NCI-H510A (cell line): ENCODE measurements around the gene PIK3R4.

Experiments
- DNase-seq: peaks from one replicate; lab custom pipeline; 2025; lab: John Stamatoyannopoulos, UW

Gene PIK3R4

DNA sequence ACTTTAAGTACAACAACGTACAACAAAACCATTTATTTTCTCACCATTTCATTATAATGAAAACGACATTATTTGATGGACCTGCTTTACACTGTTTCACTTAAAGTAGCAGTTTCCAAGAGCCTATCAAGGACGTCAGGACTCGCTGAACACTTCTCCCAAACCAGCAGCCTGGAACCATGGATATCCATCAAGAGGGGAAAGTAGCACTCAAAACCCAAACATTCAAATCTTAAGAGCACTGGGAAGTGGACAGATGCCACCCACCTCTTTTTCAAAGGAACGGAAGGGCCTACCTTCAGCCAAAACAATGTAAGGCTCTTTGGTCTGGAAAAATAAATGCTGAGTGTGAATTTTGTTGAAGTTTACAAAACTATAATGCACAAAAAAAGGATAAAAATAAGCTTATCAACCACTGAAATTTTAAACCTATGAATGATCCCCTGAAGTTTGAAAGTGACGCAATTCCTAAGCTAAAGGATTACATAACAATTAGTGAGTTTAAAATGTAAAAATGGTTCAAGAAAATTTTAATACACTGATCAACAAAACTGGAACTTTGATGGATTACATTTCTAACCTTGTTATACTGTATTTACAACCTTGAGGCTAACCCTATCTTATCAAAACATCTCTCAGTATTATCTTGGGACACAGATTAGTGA, 4.6 kb downstream of the PIK3R4 start:
- DNase-seq = no peak

DNA sequence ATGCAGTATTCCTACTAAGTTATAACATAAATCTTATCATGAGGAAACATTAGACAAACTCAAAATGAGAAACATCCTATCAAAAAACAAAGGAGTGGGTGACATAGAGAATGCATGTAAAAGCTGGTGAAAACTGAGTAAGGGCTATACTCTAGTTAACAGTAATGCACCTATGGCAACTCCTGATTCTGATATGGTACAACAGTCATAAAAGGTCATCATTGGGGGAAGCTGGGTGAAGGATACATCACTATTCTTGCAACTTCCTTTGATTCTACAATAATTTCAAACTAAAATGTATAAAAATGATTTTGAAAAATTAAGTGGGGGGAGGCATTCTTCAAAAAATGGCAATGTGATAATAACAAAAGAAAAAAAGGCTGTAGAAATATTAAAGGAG, 6.8 kb downstream of the PIK3R4 start:
- no peak for DNase-seq

DNA sequence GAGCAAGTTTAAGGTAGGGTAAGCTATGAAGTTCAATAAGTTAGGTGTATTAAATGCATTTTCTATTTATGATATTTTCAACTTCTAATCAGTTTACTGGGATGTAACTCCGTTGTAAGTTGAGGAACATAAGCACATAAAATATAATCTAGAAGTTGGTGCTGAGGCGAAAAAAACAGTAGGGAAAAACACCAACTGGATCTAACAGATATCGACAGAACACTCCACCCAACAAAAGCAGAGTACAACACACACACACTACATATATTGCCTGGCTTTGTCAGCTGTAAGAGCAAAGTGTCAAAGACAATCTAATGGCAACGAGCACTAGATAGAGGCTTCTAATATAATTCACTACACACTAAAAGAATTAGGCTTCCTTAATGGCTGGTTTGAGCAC, 8.4 kb downstream of the PIK3R4 start:
- DNase-seq = no peak

DNA sequence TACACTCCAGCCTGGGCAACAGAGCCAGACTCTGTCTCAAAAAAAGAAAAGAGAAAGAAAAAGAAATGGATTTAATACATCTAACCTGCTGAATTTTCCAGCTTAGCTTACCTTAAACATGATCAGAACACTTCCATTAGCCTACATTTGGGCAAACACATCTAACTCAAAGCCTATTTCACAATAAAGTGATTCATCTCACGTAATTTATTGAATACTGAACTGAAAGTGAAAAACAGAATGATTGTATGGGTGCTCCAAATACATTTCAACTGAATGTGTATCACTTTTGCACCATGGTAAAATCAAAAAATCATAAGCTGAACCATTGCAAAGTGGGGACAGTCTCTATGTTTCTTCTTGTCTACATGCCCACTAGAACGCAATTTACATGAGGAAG, 9.0 kb downstream of the PIK3R4 start:
- DNase-seq = no peak

DNA sequence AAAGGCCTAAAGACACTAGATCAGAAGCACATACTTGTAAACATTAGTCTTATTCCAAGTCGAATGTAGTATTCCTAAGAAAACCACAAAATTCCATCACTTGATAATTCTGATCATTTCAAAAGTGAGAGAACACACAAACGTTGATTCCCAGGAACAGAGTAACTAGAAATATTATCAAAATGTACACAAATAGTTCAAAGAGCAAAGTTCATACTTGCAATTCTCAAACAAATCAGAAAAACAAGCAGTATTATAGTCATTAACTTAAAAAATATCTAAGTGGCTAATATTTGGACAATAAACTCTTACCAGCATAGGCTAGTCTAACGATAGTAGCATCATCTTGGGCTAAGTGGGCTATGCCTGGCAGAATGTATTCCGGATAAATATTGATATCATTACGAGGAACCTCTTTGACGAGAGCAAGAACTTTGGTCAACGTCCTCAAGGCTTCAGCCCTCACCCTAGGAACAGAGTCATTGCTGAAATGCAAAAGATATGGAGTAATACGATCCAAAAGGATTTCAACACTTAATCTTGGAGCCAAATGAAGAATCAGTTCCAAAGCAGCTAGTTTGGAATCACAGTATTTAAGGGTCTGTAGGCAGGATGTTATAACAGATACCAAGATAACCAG, 13.3 kb downstream of the PIK3R4 start:
- DNase-seq = no peak

DNA sequence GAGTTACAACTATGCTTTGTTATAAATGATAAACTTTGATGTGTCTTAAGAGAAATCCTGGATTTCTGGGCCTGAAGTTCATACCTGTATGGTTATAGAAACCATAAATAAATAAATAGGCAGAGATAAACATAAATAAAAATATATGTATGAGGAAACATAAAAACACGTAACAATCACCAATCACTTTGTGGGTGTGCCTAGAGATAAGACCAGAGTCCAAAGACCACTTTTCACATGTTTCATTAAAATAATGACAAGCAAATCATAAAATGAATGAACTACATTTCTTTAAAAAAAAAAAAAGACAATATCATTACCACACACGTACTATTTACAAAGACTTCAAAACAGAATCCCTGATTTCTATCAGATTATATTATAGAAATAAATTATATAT, 14.1 kb downstream of the PIK3R4 start:
- DNase-seq = no peak

DNA sequence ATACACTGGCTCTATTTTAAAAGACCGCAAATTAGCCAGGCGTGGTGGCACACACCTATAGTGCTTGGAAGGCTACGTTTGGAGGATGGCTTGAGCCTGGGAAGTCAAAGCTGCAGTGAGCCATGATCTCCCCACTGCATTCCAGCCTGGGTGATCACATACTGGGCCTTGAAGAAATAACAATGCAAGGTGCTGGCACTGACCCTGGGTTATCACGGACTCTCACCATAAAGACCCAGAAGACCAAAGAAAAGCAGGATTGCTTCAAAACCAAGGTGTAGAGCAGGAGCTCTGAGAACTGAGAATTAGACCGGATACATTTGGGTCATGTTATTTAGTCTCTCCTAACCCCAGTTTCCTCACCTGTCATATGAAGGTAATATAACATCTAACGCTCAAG, 14.8 kb downstream of the PIK3R4 start:
- no peak for DNase-seq

DNA sequence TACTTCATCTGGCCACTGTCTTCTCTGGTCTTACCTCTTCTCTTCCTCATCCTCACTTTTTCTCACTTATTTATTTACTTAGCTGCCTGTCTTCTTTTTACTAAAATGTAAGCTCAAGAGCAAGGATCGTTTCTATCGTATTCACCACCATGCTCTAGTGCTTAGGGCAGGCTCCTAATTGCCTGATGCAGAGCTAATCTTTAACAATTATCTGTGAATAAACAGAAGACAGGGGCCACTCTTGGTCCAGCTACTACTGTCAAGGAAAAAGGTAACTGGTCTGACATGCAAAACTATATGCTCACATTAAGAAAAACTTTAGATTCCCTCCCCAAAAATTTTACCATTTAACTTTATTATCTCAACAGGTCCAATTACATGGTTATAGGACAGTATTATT, 17.5 kb downstream of the PIK3R4 start:
- DNase-seq = no peak

DNA sequence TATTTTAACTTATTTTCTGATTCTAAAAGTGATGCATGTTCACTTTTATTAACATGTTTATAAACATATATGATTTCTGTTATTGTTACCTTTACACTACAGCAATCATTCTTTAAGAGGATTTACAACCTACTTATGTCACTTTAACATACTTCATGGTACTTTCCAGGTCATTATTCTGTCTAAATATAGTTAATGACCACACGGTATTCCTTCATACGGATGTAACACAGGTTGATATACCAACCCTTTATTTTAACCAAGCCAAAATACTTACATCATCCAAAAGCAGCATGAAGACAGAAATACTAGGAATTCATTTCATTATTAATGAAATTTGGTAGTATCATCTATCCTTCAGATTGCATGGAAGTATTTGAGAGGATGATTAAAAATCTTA, 18.6 kb downstream of the PIK3R4 start:
- DNase-seq = no peak

DNA sequence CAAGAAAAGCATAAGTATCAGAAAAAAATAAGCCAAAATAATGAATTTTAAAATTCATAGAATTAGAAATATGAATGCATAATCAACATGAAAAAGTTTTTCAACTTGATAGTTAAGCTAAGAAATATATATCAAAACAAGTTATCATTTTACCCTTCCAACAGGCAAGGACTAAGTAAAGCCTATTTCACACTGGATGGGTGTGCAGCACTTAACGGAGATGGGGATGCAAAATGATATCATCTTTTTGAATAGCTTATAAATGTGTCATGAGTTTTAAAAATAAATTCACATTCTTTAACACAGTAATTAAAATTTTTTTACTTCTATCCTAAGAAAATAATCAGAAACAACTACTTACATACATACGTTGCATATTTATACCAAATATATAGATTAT, 20.9 kb downstream of the PIK3R4 start:
- DNase-seq = no peak

DNA sequence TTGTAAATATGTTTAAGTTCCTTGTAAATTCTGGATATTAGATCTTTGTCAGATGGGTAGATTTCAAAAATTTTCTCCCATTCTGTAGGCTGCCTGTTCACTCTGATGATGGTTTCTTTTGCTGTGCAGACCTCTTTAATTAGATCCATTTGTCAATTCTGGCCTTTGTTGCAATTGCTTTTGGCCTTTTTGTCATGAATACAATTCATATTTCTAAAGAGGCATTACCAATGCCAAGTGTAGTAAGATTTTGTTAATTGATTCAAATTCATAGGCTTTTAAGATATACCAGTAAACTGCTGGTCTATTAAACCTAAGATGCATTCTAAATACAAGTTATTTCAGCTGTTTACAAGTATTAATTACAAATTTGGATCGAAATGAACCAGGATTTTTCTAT, 31.0 kb downstream of the PIK3R4 start:
- DNase-seq = no peak

DNA sequence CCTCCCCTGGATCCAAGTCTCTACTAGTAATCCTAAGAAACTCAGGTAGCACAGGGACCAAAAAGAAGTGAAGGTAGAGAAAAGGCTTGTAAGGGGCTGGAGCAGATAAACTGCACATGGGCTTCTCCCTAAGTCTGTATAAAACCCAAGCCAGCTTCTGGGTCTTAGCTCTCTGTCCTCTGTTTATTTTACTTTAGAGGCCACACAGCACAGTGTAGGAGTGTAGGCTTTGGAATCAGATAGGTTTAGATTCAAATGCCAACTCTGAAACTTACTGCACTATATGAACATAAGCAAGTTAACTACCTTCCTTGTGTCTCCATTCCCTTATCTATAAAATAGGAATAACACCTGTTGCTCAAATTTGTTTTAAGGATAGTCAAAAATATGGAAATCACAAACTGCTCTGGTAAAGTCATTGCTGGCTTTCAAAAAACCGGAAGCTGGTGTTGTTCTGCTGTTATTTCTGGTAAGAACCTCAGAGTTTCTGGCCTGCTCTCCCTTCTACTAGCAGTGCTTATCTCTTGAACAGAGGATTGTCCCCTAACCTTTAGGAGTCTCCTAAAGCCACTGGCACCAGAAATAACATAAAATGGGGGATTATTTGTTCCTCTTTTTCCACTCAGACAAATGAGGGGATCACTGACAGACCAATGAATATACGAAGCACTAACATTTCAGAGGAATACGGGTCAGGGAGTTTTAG, 33.8 kb downstream of the PIK3R4 start:
- DNase-seq = no peak

DNA sequence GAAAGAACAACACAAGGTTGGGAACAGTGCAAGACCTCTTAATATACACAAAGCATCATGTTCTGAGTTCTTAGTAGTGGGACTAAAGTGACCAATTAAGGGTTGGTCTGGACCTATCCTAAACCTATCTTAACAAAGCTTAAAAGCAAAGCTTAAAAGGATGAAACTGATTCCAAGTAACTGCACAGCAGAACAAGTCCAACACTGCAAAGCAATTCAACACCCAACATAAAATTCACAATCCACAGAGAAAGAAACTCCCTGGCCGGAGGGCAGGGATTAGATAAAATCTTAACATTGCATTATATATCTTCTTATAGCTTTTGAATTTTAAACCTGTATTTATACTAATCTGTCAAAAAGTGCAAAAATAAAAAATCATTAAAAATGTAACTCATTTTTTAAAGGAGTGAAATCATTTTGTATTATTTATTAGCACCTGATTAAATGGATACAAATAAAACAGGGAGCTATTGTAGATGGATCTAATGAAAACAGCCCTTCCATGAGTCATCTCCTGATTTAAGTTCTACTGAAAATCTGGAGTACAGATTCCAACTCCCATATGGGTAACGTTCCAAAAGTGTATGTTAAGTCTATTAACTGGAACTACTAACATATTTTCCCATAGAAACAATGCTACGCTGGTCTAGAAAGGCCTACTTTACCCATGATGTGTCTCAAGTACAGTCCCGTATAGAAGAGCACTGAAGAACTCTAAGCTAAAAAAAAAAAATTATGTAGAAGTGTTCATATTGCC, 34.9 kb downstream of the PIK3R4 start:
- DNase-seq = no peak

DNA sequence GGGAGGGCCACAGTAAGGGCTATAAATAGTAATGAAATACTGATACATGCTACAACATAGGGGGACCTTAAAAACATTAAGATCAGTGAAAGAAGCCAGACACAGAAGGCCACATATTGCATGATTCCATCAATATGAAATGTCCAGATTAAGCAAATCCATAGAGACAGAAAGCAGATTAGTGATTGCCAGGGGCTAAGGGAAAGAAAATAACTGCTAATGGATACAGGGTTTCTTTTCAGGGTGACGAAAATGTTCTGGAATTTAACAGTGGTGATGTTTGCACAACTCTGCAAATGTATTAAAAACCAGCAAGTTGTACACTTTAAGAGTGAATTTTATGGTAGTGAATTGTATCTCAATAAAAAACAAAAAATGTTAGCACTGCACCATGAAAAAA, 37.0 kb downstream of the PIK3R4 start:
- no peak for DNase-seq

DNA sequence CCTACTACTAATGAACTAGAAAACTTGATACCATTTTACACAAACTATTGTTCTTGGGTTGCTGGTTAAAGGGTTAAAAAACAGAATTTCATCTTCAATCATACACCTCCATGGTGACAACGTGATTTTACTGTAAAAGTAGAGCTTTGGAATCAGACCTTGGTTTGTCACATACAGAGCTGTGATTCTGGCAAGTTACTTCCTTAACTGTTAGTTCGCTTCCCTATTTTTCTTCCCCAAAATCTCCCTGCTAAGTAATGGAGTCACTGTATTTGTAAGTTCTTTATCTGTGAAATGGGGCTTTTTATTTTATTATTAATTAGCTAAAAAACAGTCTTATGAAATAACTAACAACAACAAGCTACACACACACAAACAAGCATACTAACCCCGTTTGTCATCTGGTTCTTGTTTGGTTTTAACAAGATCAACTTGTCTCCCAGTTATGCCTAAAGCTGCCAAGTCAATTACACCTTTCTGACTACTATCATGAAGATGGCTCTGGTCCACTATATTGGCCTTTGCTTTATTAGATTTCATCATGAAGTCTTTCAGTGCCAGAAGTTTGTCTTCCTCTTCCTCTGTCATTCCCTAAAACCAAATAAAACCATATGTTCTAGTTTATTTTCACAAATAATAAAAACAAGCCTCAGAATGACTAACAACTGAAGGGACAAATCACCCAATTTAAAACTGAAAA, 38.6 kb downstream of the PIK3R4 start:
- DNase-seq = no peak

DNA sequence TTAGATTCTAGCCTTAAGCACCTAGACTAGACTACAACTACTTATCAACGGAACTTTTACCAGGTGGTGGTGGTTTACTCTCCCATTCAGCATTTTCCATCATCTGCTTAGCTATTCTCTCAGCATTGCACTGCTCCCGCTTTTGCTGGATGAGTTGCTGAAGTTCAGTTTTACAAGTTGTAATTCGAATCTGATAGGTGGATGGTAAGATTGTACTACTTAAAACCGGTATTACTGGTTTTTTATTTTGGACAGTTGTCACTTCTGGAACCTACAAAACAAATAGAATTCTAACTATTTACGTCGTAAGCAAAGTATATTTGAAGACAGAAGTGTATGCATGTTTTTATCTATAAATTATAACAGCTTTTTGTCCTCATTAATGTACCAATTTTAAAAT, 41.1 kb downstream of the PIK3R4 start:
- no peak for DNase-seq

DNA sequence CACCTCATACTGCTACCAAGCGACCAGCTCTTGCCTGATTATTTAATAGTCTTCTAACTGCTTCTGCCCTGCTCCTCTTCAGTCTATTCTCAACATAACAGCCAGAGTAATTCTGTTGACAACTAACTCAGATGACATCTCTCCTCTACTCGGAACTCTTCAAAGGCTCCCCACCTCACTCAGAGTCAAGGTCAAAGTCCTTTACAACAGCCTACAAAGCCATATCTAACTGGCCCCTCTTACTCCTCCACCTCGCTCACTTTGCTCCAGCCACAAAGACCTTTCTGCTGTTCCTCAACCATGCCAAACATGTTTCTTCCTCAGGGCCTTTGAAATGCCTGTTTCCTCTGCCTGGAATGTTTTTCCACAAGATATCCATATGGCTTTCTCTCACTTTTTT, 43.6 kb downstream of the PIK3R4 start:
- no peak for DNase-seq

DNA sequence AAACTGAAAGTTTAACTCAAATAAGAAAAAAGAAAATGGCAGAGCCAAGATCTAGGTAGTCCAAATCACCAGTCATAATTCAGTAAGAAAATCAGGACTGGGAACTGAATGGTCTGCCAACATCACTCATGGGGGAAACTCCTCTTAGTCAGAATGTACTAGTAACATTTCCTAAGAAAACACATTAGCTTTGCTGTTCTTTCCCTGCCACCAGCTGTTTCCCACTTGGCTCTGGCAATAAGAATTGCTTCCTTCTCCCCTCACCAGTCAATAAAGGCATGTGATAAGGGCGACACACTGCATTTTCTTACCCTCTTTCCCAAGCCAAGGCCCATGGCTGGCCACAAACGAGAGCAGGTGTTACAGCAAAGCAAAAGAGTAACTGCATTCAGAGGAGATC, 46.1 kb downstream of the PIK3R4 start:
- DNase-seq = no peak

DNA sequence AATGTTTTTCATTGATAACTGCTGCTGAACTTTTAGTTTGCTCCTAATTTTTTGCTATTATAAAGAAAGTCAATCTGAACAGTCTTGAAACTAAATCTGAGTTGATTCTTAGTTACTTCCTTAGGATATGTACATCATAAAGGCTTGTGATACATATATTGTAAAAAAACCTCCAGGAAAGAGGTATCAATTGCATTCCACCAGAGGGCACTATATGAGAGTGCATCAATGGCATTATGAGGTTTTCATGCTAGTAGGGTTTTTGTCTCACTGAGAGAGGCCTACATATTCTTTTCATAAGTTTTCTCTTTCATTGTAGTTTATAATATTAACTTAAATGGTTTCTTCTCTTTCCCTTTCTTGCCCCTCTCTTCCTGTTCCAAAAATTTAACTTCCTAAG, 46.9 kb downstream of the PIK3R4 start:
- DNase-seq = no peak

DNA sequence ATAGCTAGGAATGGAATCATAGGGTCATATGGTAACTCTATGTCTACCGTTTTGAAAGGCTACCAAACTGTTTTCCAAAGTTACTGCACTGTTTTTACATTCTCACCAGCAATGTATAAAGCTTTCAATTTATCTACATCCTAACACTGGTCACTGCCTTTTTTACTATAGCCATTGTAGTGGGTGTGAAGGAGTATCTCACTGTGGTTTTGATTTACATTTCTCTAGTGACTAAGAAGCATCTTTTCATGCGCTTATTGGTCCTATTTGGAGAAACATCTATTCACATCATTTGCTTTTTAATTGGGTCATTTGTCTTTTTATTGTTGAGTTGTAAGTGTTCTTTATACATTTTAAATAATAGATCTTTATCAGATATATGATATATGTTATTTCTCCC, 53.3 kb downstream of the PIK3R4 start:
- no peak for DNase-seq

DNA sequence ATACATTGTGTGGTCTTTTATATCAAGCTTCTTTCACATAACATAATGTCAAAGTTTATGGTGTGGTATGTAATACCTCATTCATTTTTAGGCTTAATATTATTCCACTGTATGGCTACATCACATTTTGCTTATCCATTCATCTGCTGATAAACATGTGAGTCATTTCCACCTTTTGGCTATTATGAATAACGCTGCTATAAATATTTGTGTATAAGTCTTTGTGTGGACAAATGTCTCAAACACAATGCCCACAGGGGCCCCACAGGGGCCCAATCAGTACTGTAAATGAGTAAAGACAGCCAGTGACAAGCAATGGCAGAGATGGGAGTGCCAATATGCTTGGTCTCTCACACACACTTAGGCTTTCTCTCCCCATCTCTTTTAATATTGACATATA, 54.2 kb downstream of the PIK3R4 start:
- DNase-seq = no peak
